Stimulated activated CD8-positive, alpha-beta memory T cell treated with anti-CD3 and anti-CD28 coated beads, Interleukin-7, amount 100 ng/mL, for 4 hours (primary cell): ENCODE results near the gene SLC34A1.
A peak's percentile ranks its signal among the peaks of the same experiment; 100 is the strongest.
"Not testable (repeated sequence)": the region's sequence is repeated elsewhere in the genome, so short reads cannot be mapped to it uniquely, and the experiment has no call there.

Experiments
- DNase-seq, 2 donors: peaks; one replicate each; pipeline ENCODE4 v3.0.0-alpha.2; 2020; ENCODE audit warnings: low read depth in 2 of 2

Gene SLC34A1

DNA sequence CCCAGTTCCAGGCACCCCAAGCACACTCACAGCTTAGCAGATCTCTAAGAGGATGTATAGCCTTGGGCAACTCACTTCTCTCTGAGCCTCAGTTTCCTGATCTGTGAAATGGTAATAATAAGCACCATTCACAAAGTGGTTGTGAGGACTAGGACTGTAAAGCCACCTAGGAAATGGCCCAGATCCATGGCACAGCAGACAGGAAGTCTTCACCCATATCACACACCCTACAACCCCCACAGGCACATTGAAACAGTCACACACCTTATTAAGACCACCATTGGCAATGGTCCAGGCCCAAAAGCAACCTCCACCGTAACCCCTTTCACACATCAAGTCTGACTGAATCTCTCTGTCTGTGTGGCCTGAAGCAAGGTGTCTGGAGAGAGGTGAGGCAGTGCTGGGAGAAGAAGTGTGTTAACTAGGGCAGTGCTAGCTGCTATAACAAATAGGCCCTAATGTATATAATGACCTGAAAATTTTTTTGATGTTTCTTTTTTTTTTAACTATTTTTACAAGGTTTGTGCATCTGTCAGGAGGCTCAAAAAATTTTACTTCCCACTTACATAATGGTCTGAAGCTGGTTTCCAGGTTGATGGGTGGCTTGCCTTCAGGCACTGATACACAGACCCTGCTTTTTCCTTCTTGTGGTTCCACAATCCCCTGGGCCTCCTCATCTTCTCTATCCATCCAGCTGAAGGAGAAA is 28.9 kb upstream of the SLC34A1 start:
- no peak for DNase-seq

DNA sequence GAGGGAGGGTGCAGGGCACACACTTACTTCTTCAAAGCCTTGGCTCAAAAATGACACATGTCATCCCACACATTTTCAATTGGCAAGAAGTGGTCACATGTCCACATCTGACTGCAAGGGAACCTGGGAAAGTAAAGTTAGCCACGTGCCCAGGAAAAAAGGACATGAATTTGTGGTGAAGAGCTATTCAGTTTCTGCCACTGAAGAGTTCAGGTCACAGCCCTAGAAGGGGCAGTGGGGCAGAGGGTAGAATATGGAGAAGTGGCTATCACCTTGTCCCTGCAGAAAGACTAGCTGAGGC is 28.4 kb upstream of the SLC34A1 start:
- no peak for DNase-seq

GRCh38 chr5:177356746-177357145 is 27.5 kb upstream of the SLC34A1 start:
- DNase-seq: no peak

DNA sequence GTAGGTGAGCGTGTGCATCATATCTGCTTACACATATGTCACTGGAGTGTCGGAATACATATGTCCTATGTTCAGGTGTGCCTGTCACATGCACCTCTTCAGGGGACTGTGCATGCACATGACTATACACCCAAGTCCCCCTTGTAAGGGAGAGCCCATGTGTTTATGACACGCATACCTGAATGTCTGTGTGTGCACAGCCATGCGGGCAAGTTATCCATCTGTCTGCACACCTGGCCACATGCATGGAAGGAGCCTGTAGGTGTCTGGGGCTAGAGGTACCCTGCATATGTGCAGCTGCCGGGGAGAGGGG is 27.1 kb upstream of the SLC34A1 start:
- no peak for DNase-seq

GRCh38 chr5:177357459-177358351 is 26.5 kb upstream of the SLC34A1 start, which contains the start of gene RGS14:
RGS14 (plus strand) TSS chr5:177357924; CDS start chr5:177358025, 101 bp downstream.
- peak; percentile 38 to 64 for DNase-seq

DNA sequence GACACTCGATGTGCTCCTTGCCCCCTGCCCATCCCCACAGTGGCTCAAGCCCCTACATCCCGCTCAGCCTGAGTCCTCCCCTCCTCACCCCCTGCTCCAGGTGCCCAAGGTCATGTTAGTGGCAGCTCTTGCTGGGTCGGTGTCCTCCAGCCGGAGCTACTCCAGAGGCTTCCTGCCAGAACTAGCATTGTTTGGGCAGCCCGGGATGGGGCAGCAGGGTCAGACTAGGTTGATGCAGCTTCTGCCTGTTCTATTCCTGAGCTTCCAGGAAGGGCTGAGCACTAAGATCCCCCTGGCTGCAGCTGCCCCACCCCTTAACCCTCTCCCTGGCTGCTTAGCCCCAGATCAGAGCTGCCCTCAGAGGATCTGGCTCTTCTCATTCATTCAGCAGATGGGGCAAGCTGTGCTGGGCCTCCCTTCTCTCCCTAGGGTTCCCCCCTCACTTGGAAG is 25.8 kb upstream of the SLC34A1 start:
- DNase-seq: no peak

- no peak for DNase-seq
Observed at GRCh38 chr5:177359451-177359851, 24.8 kb upstream of the SLC34A1 start.

DNA sequence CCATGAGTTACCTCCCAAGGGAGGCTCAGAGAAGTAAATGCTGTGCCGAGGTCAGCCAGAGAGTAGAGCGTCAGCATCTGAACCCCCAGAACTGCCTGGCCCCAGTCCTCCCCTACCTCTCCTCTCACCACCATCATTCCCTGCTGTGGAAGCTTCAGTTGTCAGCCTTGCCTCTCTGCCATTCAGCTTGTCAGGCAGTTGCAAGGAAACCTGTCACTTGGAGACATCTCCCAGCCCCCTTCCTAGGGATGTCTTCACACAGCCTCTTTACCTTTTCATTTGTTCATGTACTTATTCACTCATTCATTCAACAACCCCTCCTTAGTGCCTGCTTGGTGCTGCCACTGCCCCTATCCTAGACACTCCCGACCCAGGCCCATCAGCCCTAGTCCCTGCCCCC is 24.4 kb upstream of the SLC34A1 start:
- no peak for DNase-seq

DNA sequence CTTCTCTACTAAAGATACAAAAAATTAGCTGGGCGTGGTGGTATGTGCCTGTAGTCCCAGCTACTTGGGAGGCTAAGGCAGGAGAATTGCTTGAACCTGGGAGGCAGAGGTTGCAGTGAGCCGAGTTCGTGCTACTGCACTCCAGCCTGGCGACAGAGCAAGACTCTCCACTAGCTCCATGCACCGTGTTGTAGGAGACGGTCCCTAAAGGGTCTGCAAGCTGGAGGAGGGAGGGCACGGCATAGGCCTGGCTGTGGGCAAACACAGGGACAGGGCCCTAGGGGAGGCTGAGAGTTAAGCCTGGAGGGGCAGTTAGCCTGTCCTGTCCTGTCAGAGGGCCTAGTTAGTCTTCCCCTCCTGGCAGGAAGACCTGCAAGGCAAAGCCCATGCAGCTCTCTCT is 23.5 kb upstream of the SLC34A1 start:
- DNase-seq: not testable (repeated sequence)

DNA sequence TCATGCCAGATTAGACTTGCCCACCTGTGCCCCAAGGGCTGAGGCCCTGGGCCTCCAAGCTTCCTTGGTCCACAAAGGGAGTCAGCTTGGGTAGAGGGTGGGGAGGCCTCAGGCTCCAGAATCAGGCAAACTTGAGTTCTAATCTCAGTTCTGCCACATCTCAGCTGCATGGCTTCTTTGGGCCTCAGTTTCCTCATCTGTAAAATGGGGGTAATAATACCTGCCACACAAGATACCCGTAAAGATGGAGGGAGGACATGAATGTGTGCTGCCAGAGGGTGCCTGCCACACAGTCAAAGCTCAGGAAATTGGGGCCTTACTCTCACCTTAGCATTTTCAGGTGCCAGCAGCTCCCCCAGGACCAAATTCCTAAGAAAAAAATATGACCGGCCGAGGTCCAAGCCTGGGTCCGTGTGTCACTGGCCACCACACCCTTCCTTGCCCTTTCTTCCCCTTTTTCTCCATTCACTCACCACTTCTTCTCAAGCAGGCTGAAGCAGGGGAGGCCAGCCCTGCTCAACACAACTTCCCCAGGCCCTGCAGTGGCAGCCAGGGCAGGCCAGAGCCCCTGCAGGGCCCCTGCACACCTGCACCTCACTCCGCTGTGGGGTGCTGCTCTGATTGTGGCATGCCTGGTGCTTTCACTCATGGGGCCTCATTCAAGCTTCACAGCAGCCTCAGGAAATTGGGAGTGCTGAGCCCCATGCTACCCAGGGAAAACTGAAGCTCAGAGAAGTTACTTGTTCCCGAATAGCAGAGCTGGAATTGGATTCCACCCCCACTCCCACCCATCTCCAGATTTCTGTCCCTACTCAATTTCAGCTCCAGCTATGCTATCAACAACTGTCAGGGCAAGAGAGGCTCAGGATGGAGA is 22.6 kb upstream of the SLC34A1 start:
- DNase-seq: no peak

- DNase-seq: no peak
Observed at GRCh38 chr5:177362292-177362609, 22.0 kb upstream of the SLC34A1 start.

DNA sequence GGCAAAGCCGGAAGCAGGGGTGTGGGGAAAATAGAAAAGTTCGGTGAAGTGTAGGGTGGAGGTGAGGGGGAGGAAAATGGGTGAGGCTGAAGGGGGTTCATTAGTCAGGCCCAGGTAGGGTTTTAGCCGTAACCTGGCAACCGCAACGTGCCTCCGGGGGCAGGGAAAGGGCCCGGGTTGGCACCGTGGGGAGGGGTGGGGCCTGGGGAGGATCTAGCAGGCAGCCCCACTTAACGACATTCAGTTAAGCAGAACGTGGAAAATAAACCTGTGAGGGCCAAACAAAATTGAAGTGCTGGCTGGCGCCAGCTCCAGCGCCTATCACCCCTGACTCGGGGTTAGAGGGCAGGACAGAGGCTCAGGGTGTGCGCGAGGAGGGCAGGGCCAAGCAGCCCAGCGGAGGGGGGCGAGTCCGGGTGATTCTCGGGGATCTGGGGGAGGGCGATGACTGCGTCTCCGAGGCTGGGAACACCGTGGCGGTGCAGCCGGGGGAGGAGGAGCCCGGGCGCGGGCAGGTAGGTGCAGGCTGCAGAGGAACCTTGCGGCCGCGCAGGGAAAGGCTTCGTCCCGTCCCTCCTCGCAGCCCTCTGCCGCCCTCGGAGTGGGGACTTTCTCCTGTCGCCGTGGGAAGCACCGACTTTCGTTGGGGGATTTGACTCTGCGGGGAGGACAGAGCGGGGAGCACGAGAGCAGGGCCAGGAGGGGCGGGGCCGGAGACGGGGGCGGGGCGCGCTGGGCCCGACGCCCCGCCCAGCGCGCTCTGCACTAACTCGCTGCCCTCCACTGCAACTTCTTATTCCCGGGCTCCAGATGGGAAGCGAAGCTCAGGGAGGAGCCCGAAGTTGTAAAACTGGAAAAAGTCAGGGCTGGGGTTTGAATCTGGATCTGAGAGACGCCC is 21.4 kb upstream of the SLC34A1 start:
- DNase-seq: peak; percentile 50 to 67

DNA sequence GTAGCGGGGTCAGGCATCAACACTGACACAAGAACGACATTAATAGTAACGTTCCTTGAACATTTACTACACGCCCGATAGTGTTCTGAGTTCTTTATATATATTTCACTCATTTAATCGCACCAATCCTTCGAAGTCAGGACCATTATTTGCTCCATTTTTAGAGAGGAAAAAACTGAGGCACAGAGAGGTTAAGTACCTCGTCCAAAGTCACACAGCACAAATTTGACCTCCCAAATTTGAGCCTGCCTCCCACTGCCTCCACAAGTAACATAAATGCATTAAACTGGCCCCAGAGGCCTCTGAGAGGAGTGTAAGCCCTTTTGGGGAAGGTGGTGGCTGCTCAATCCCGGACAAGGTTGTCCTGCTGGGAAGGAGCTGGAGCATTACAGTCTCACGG is 20.7 kb upstream of the SLC34A1 start:
- DNase-seq: no peak

DNA sequence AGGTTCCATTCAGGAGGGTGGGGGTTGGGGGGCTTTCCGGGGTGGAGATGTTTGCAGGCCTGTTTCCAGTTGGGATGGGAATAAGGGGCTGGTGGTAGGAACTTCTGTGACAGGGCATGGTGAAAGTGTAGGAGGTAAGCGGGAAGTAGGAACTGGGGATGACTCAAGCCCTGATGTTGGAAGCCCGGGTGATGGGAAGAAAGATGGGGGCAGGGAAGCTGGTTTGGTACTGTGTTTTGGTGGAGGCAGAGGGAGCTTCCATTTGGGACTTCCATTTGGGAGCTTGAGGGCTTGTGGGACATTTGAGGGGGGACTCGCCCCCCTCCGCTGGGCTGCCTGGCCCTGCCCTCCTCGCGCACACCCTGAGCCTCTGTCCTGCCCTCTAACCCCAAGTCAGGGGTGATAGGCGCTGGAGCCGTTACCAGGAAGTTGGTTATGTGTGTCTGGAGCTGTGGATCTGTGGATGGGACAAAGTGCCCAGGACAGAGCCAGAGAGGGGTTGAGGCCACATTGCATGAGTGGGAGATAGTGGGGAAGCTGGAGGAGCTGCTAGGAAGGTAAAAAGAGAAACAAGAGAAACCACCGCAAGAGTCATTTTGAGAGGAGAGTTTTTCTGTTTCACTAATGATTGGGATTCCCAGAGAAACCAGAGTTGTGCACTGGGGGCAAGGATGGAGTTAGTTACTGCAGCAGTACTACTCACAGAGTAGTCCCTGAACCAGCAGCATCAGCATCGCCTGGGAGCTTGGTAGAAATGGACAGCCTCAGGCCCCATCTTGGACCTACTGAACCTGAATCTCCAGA is 19.9 kb upstream of the SLC34A1 start:
- no peak for DNase-seq

DNA sequence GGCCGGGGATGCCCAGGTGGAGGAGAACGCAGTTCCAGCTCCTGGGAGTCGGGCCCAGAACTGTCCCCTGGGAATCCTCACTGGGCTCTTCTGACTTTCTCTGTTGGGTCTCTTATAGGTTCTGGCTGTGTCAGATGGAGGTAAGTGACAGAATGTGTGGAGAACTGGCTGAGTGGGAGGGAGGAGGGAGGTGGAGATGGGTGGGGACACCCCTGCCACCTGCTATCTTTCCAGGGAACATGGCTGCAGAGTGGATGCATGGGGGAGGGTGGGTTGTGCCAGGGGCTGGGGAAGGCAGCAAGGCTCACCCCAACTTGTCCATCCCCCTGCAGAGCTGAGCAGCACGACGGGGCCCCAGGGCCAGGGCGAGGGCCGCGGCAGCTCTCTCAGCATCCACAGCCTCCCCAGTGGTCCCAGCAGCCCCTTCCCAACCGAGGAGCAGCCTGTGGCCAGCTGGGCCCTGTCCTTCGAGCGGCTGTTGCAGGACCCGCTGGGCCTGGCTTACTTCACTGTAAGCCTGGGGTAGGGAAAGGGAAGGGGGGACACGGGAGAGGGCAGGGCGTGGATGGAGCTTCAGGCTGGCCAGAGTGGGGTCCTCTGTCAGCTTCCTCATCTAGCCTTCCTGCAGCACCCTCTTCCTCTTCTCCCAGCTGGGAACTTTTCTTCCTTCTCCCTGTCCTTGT is 18.2 kb upstream of the SLC34A1 start:
- DNase-seq: no peak

- DNase-seq: no peak
Observed at GRCh38 chr5:177366528-177367322, 17.5 kb upstream of the SLC34A1 start.

DNA sequence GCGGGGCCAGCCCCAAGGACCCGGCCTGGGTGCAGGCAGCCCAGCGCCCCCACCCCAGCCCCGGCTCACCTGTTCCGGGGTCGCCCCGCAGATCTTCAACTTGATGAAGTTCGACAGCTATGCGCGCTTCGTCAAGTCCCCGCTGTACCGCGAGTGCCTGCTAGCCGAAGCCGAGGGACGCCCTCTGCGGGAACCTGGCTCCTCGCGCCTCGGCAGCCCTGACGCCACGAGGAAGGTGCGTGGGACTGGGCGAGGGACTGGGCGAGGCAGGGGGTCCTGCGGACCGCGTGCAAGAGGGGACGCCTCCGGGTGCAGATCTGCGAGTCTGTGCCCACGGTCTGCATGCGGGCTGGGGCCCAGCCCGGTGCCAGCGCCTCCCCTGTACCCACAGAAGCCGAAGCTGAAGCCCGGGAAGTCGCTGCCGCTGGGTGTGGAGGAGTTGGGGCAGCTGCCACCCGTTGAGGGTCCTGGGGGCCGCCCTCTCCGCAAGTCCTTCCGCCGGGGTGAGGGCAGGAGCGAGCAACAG is 16.8 kb upstream of the SLC34A1 start:
- DNase-seq: no peak

- DNase-seq: no peak
Observed at GRCh38 chr5:177367981-177368868, 16.0 kb upstream of the SLC34A1 start.
